NB4 (cell line): ENCODE measurements around the gene BCAR3.

Source experiments
- MYC ChIP-seq: IDR thresholded peaks from 2 replicates; pipeline ENCODE4 v1.6.1; 2011; ENCODE audit warnings: low read depth, low read length
- POLR2A ChIP-seq: IDR thresholded peaks from 2 replicates; pipeline ENCODE4 v1.6.1; 2011; ENCODE audit warnings: mild to moderate bottlenecking; ENCODE audit not compliant: insufficient read length; ENCODE audit errors: extremely low read depth
- TF ChIP-seq, protein P1 (sequence below): IDR thresholded peaks from one replicate; pipeline ENCODE4 v1.5.1; 2012; ENCODE audit warnings: low read depth, low read length

- TF ChIP-seq, protein P1, sequence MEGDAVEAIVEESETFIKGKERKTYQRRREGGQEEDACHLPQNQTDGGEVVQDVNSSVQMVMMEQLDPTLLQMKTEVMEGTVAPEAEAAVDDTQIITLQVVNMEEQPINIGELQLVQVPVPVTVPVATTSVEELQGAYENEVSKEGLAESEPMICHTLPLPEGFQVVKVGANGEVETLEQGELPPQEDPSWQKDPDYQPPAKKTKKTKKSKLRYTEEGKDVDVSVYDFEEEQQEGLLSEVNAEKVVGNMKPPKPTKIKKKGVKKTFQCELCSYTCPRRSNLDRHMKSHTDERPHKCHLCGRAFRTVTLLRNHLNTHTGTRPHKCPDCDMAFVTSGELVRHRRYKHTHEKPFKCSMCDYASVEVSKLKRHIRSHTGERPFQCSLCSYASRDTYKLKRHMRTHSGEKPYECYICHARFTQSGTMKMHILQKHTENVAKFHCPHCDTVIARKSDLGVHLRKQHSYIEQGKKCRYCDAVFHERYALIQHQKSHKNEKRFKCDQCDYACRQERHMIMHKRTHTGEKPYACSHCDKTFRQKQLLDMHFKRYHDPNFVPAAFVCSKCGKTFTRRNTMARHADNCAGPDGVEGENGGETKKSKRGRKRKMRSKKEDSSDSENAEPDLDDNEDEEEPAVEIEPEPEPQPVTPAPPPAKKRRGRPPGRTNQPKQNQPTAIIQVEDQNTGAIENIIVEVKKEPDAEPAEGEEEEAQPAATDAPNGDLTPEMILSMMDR: no peak
- TF ChIP-seq POLR2A: no peak
- no peak for TF ChIP-seq MYC
These were observed 28.0 kb downstream of the BCAR3 start for GRCh38 chr1:93653656-93654055.
